Activated naive CD4-positive, alpha-beta T cell treated with anti-CD3 and anti-CD28 coated beads for 36 hours (primary cell): ENCODE data around the gene ERCC2. TPM values are rescaled to one million over a fixed set of nuclear protein-coding genes. Genes with fewer than 3 reads are reported as not detected.

ENCODE experiments used
- CTCF ChIA-PET: fragments of 350-600 bp; sonication (Branson Sonifier 250); formaldehyde crosslinking; loops from one replicate; lab custom pipeline; 2021; ENCODE audit warnings: antibody characterized with exemption; lab: Charles Lee
- DNase-seq: peaks from one replicate; pipeline ENCODE4 v3.0.0-alpha.2; 2020
- H3K27ac Mint-ChIP-seq: one replicate; pipeline ENCODE4 v1.8.0; 2021; ENCODE audit warnings: mild to moderate bottlenecking, mixed read lengths
- H3K27me3 Mint-ChIP-seq: one replicate; pipeline ENCODE4 v1.8.0; 2021; ENCODE audit warnings: low read depth, mixed read lengths
- H3K36me3 Mint-ChIP-seq: one replicate; pipeline ENCODE4 v1.8.0; 2021; ENCODE audit warnings: low read depth, mixed read lengths
- H3K4me1 Mint-ChIP-seq: one replicate; pipeline ENCODE4 v1.8.0; 2021; ENCODE audit warnings: low read depth, mixed read lengths
- H3K4me3 Mint-ChIP-seq: one replicate; pipeline ENCODE4 v1.8.0; 2021; ENCODE audit warnings: mild to moderate bottlenecking, moderate library complexity, mixed read lengths
- H3K9me3 Mint-ChIP-seq: one replicate; pipeline ENCODE4 v1.8.0; 2021; ENCODE audit warnings: mixed read lengths
- intact Hi-C: fragments of 100-400 bp; cut with micrococcal nuclease; formaldehyde crosslinking; loops from one replicate; pipeline ENCODE4 v1.15.1; 2023
- total RNA-seq, 2 experiments: library from RNA; stranded (reverse); gene quantifications; one replicate each; pipeline ENCODE4 v1.2.3, GENCODE V29; 2021

The ERCC2 gene
- total RNA-seq, 2 experiments from 2014 or later = 20.6 to 22.9 TPM

- no peaks in the 10 kb centered on the region for H3K4me1 Mint-ChIP-seq
- no peak for DNase-seq
- CTCF ChIA-PET = no interaction called here
- peaks cover 2% of the 10 kb centered on the region for H3K36me3 Mint-ChIP-seq
- H3K4me3 Mint-ChIP-seq = no peak overlapping the region
- H3K27ac Mint-ChIP-seq = no peak overlapping the region
- no peaks in the 10 kb centered on the region for H3K27me3 Mint-ChIP-seq
- intact Hi-C loops = no loop called here
- peaks cover 4% of the 10 kb centered on the region for H3K9me3 Mint-ChIP-seq
These were observed 66.9 kb downstream of the ERCC2 start for GRCh38 chr19:45303269-45304060.

DNA sequence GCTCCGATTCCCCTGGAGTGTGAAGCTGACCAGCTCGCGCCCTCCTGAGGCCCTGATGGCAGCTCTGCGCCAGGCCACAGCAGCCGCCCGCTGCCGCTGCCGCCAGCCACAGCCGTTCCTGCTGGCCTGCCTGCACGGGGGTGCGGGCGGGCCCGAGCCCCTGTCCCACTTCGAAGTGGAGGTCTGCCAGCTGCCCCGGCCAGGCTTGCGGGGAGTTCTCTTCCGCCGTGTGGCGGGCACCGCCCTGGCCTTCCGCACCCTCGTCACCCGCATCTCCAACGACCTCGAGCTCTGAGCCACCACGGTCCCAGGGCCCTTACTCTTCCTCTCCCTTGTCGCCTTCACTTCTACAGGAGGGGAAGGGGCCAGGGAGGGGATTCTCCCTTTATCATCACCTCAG is 68.0 kb downstream of the ERCC2 start:
- DNase-seq = no peak
- Mint-ChIP-seq H3K4me1 (no peaks in the 10 kb centered on the region), H3K9me3 (peaks cover 4% of the 10 kb centered on the region), H3K27ac (no peak overlapping the region), H3K27me3 (no peaks in the 10 kb centered on the region), H3K4me3 (no peak overlapping the region), H3K36me3 (peaks cover 3% of the 10 kb centered on the region)
- CTCF ChIA-PET = no interaction called here
- intact Hi-C loops = no loop called here

Other genes starting within 250 kb of the ERCC2 start
- under 1 TPM in 1 of 2 experiments, not detected in 1; 0.17 TPM for gene NKPD1, start 209.6 kb downstream of the ERCC2 start, total RNA-seq
- 10 to 100 TPM; 28.1 to 28.4 TPM for gene TRAPPC6A, start 192.3 kb downstream of the ERCC2 start, total RNA-seq
- gene BLOC1S3, start 191.8 kb downstream of the ERCC2 start, total RNA-seq = 1 to 10 TPM; 5.1 to 6.5 TPM
- not detected for gene EXOC3L2, start 125.2 kb downstream of the ERCC2 start, total RNA-seq
- 10 to 100 TPM; 13.0 to 15.7 TPM for gene MARK4, start 119.3 kb downstream of the ERCC2 start, total RNA-seq
- not detected for gene CKM, start 47.7 kb downstream of the ERCC2 start, total RNA-seq
- not detected for gene KLC3, start 29.8 kb downstream of the ERCC2 start, total RNA-seq
- gene PPP1R13L, start 34.5 kb upstream of the ERCC2 start, total RNA-seq = 1 to 10 TPM; 4.0 to 4.8 TPM
- gene POLR1G, start 36.1 kb upstream of the ERCC2 start, total RNA-seq = 1 to 10 TPM; 7.4 to 7.6 TPM
- 10 to 100 TPM; 28.9 to 30.7 TPM for gene ERCC1, start 53.3 kb upstream of the ERCC2 start, total RNA-seq
- 1 to 10 TPM; 8.0 to 8.7 TPM for gene FOSB, start 97.4 kb upstream of the ERCC2 start, total RNA-seq
- gene RTN2, start 126.5 kb upstream of the ERCC2 start, total RNA-seq = under 1 TPM; 0.69 to 0.84 TPM
- gene PPM1N, start 127.9 kb upstream of the ERCC2 start, total RNA-seq = 1 to 10 TPM; 2.3 to 2.5 TPM
- 10 to 100 TPM; 94.5 to 99.6 TPM for gene VASP, start 136.9 kb upstream of the ERCC2 start, total RNA-seq
- gene OPA3, start 214.2 kb upstream of the ERCC2 start, total RNA-seq = 10 to 100 TPM; 12.4 to 12.7 TPM
- not detected for gene GPR4, start 231.6 kb upstream of the ERCC2 start, total RNA-seq